DMS153 treated with DMSO at 0.1 percent for 48 hours (cell line): Measurements from ENCODE around the gene HERC2.

Experiments used
- DNase-seq: peaks from one replicate; lab custom pipeline; 2025; ENCODE audit not compliant: unreplicated experiment; lab: John Stamatoyannopoulos, UW

Gene HERC2

GRCh38 chr15:28113394-28114113 lies 208.4 kb downstream of the HERC2 start:
- DNase-seq = no peak

DNA sequence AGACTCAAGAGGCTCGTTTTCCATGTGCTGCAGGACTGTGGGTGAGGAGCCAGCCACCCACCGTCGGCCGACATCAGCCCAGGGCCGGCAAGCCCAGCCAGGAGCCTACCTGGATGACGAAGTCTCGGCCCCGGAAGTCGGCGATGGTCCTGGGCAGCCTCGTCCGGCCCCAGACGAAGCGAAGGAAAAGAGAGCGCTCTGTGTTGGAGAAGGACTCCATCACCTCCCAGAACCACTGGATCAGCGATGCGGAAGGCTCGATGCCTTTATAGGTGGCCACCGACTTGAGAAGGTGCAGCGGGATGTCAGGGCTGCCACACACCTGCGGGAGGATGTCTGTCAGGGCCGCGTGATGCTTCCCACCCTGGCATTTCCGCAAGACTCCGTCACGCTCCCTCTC lies 209.0 kb downstream of the HERC2 start:
- DNase-seq = no peak

DNA sequence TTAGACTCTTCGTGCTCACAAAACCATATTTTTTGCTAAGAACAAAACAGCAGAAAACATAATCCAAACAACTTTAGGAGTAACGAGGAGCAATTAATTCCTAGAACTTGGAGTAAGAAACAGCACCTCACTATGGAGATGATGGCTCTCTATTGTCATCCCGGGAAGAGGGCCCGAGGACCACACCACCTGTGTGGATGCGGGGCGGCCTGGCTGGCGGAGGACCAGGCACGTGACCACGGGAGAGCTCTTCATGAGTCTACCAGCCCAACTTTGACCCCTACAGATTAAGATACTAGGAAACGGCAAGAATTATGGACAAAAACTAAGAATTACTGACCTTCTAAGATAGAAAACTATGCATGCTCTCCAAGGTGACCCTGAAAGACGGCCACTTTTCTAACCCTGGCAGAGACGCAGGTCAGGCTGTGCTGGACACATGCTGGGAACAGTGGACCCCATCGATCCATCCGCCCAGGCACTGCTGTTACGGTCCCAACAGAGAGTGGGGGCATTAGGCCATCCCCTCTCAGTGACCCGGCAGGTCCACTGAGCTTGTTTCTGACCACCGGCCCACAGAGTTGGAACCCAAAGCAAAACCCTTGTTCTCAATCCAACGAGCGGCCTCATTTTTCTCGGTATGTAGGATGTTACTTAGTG lies 209.7 kb downstream of the HERC2 start:
- no peak for DNase-seq

DNA sequence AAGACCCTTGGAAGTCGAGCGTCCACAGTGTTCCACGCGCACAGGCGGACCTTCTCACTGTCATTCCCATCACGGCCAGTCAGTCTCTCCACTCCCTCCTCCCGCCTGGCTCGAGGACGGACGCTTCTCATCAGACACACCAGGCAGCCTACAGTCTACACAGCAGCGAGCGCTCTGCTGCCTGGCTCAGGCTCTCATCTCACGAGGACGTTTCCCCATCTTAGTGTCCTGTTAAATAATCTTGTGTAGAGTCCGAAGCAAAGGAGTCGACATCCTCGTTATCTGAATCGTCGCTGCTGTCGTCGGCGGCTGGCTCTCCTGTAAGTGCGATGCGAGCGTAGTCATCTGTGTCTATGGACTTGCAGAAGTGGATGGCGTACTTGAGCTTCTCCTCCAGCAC lies 210.4 kb downstream of the HERC2 start:
- DNase-seq = no peak

DNA sequence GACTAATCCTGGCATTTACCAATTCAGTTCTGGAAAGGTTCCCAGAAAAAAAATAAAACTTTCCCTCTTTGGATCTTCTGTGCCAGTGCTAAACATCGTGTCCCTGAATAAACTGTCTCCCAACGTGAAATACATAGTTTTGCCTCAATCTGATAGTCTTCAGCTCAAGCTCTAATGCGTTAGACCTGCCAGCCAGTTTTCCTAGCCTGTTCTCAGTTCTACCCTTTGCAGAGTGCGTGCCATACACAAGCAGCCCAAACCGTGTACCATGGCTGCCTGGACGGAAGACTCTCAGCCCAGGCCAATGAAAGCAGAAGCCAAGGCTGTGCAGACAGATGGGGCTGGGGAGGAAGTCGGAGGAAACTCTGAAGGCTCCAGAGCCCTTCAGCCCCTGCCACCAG lies 211.5 kb downstream of the HERC2 start:
- DNase-seq = no peak

- DNase-seq = no peak
Observed at GRCh38 chr15:28109626-28110455, 212.1 kb downstream of the HERC2 start.

- DNase-seq = no peak
Observed at GRCh38 chr15:28107904-28108275, 214.1 kb downstream of the HERC2 start.

- DNase-seq = no peak
Observed at GRCh38 chr15:28107111-28107903, 214.7 kb downstream of the HERC2 start.

DNA sequence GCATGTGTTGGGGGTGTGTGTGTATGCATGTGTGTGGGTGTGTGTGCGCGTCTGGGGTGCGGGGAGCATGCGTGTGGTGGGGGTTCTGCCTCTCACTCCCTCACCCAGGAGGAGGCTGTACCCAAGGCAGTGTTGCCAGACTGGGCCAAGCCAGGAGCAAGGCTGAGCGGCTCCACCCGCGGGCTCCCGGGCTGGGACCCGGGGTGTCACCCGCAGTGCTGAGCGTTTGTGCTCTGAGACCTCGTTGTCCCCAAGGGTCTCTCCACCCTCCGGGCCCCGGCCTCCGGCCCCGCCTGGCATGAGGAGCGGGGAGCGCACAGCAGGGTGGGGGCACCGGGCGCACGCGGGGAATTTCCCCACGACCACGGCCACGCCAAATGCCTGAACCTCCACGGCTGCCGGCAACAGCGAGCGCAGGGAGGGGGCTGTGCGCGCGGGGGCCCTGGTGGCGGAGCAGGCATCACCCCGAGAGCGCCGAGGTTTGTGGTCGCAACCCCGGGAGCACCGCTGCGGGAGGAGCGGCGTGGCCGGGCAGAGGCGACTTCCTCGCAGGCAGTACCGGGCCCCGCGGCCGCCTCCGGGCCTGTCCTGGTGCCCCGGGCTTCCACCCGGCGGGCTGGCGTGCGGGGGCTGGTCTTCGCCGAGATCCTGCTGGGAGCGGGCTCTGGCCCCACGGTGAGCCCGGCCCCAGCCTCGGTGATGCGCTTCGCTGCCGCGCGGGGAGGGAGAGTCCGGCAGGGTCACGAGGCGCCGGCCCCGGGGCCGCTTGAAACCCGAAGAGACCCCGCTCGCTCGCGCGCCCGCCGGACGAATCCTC lies 215.5 kb downstream of the HERC2 start:
- DNase-seq = no peak

GRCh38 chr15:28105793-28106192 lies 216.2 kb downstream of the HERC2 start:
- no peak for DNase-seq

DNA sequence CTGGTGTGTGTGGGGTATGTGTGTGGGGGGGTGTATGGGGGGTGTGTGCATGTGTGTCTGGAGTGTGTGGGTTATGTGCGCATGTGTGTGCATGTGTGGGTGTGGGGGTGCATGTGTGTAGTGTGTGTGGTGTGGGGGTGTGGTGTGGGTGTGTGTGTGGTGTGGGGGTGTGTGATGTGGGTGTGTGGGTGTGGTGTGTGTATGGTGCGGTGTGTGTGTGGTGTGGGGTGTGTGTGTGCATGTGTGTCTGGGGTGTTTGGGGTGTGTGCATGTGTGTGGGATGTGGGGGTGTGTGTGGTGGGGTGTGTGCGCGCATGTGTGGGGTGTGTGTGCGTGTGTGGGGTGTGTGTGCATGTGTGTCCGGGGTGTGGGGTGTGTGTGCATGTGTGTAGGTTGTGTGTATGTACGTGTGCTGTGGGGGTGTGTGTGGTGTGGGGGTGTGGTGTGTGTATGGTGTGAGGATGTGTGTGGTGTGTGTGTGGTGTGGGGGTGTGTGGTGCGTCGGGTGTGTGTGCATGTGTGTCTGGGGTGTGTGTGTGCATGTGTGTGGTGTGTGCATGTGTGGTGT lies 216.7 kb downstream of the HERC2 start:
- DNase-seq = no peak

DNA sequence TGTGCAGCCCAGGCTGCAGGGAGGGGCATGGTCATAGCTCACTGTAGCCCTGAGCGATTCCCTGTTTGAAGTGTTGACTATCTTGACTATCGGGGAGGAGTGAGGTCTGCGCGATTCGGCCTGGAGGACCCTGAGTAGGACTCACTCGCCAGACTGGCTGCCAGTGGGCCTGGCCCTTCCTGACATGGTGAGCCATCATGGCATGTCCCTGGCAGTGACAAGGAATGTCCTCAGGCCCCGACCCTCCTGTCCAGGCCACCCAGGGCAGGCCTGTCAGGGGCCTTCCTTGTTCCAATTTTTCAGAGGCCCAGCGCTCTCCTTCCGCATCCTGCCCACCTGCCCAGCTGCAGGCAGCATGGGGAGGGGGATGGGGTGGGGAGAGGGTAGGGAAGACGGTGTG lies 217.7 kb downstream of the HERC2 start:
- no peak for DNase-seq

DNA sequence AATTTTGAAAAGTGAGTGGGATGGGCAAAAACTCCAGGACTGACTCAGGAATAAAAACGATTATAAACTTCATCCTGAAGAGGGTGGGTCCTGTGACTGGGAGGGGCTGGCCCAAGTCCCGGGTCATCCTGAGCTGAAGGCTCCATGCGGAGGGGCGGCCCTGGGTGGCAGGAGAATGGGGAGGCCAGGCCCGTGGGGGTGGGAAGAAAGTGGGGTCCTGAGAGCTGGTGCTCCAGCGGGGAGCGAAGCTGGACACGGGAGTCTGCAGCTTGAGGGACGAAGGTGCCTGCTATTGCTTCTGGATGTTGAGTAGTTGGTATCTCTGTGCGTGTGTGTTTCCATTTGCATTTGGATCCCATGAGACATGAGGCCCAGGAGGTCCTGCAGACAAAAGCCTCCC lies 218.1 kb downstream of the HERC2 start:
- no peak for DNase-seq

- DNase-seq = no peak
Observed at GRCh38 chr15:28101983-28102441, 220.0 kb downstream of the HERC2 start.

GRCh38 chr15:28101201-28101600 lies 220.8 kb downstream of the HERC2 start:
- no peak for DNase-seq

GRCh38 chr15:28100516-28101195 lies 221.3 kb downstream of the HERC2 start:
- no peak for DNase-seq

DNA sequence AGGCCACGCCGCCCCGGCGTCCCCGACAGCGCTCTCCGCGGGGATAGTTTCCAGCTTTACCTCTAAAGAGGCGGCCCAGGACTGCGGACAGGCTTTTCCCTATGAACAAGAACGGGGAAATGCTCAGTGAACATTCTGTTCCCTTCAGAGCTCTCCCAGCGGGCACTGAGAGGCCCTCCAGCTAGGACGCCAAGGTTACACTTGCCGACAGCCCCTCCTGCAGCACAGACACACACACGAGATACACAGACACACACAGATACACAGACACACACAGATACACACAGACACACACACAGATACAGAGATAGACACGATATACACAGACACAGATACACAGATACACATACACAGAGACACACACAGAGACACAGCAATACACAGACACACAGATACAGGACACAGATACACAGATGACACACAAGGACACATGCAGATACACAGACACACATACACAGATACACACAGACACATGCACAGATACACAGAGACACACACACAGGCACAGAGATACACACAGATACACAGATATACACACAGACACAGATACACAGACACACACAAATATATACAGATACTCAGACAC lies 222.3 kb downstream of the HERC2 start:
- no peak for DNase-seq

GRCh38 chr15:28098766-28099554 lies 223.0 kb downstream of the HERC2 start, which contains the start of gene OCA2:
Gene OCA2 (minus strand): TSS chr15:28099315. CDS start chr15:28081874, 17,441 bp downstream.
- no peak for DNase-seq
